ENCODE measurements around the gene SP6.

- TF ChIP-seq CTCF (IDR thresholded peaks at IDR 0.05; ENCODE audit: low read depth, low read length) (no peak), EZH2phosphoT487 (IDR thresholded peaks at IDR 0.05; ENCODE audit: low read depth) (no peak)
Observed at GRCh38 chr17:47879028-47879585, 28.1 kb upstream of the SP6 start.

All from OCI-LY3 (cell line).